Activated CD4-positive, alpha-beta memory T cell treated with anti-CD3 and anti-CD28 coated beads, Interleukin-2, amount 10 ng/mL, durations not matched to agents 7 days and 5 days (primary cell): ENCODE data around the gene ZNF275. TPM values are rescaled to one million over a fixed set of nuclear protein-coding genes. Genes with fewer than 3 reads are reported as not detected.

ENCODE experiments used
- CTCF ChIA-PET: fragments of 350-600 bp; sonication (Branson Sonifier 250); formaldehyde crosslinking; loops from one replicate; lab custom pipeline; 2021; ENCODE audit warnings: antibody characterized with exemption, inconsistent platforms; lab: Charles Lee
- POLR2A ChIA-PET: fragments of 350-600 bp; sonication (Branson Sonifier 250); formaldehyde crosslinking; loops from one replicate; lab custom pipeline; 2021; ENCODE audit warnings: antibody characterized with exemption; lab: Charles Lee
- DNase-seq: peaks from one replicate; pipeline ENCODE4 v3.0.0-alpha.2; 2020
- H3K27ac Mint-ChIP-seq: one replicate; pipeline ENCODE4 v1.8.0; 2021; ENCODE audit warnings: mild to moderate bottlenecking, mixed read lengths
- H3K27me3 Mint-ChIP-seq: one replicate; pipeline ENCODE4 v1.8.0; 2021; ENCODE audit warnings: mixed read lengths
- H3K36me3 Mint-ChIP-seq: one replicate; pipeline ENCODE4 v1.8.0; 2021; ENCODE audit warnings: low read depth, mixed read lengths
- H3K4me1 Mint-ChIP-seq: one replicate; pipeline ENCODE4 v1.8.0; 2021; ENCODE audit warnings: mixed read lengths
- H3K4me3 Mint-ChIP-seq: one replicate; pipeline ENCODE4 v1.8.0; 2021; ENCODE audit warnings: mild to moderate bottlenecking, mixed read lengths
- H3K9me3 Mint-ChIP-seq: one replicate; pipeline ENCODE4 v1.8.0; 2021; ENCODE audit warnings: mixed read lengths
- total RNA-seq, 2 experiments: library from RNA; stranded (reverse); gene quantifications; one replicate each; pipeline ENCODE4 v1.2.3, GENCODE V29; 2021

The ZNF275 gene
- total RNA-seq, 2 experiments from 2014 or later, result 16.6 to 16.7 TPM

- ChIA-PET POLR2A (interaction anchor here (0.7 to 1.5 kb wide), 2 partner anchors 16 to 18 kb away, joined by 3 to 5 read pairs; partner anchors contain the start of gene ZNF275), CTCF (no interaction called here)
- Mint-ChIP-seq H3K27ac (no peak overlapping the region), H3K4me1 (peaks cover 17% of the 10 kb centered on the region), H3K9me3 (no peaks in the 10 kb centered on the region), H3K27me3 (no peaks in the 10 kb centered on the region), H3K36me3 (peaks cover 32% of the 10 kb centered on the region), H3K4me3 (no peak overlapping the region)
- no peak for DNase-seq
Measured at GRCh38 chrX:153351981-153352380, 18.0 kb downstream of the ZNF275 start.

GRCh38 chrX:153352858-153353257 lies 18.9 kb downstream of the ZNF275 start:
- peaks cover 14% of the 10 kb centered on the region for H3K4me1 Mint-ChIP-seq
- DNase-seq, result no peak
- H3K27me3 Mint-ChIP-seq, result no peaks in the 10 kb centered on the region
- ChIA-PET POLR2A (interaction anchor here (1.5 kb wide), 1 partner anchor 19 kb away, joined by 3 read pairs; the partner anchor contains the start of gene ZNF275), CTCF (no interaction called here)
- peaks cover 5% of the 10 kb centered on the region for H3K9me3 Mint-ChIP-seq
- no peak overlapping the region for H3K4me3 Mint-ChIP-seq
- peaks cover 31% of the 10 kb centered on the region for H3K36me3 Mint-ChIP-seq
- no peak overlapping the region for H3K27ac Mint-ChIP-seq

GRCh38 chrX:153353416-153353815 lies 19.5 kb downstream of the ZNF275 start:
- Mint-ChIP-seq H3K27ac (no peak overlapping the region), H3K4me1 (peaks cover 10% of the 10 kb centered on the region), H3K27me3 (no peaks in the 10 kb centered on the region), H3K9me3 (peaks cover 5% of the 10 kb centered on the region), H3K4me3 (no peak overlapping the region), H3K36me3 (peaks cover 27% of the 10 kb centered on the region)
- CTCF ChIA-PET, result no interaction called here
- POLR2A ChIA-PET, result no interaction called here
- DNase-seq, result no peak

GRCh38 chrX:153357877-153358276 lies 23.9 kb downstream of the ZNF275 start:
- Mint-ChIP-seq H3K27ac (no peak overlapping the region), H3K4me3 (no peak overlapping the region), H3K9me3 (peaks cover 7% of the 10 kb centered on the region), H3K4me1 (no peaks in the 10 kb centered on the region), H3K27me3 (no peaks in the 10 kb centered on the region), H3K36me3 (peaks cover 11% of the 10 kb centered on the region)
- POLR2A ChIA-PET, result no interaction called here
- CTCF ChIA-PET, result no interaction called here
- DNase-seq, result no peak

GRCh38 chrX:153361781-153362397 lies 27.9 kb downstream of the ZNF275 start:
- CTCF ChIA-PET, result no interaction called here
- peaks cover 7% of the 10 kb centered on the region for H3K9me3 Mint-ChIP-seq

GRCh38 chrX:153365670-153366069 lies 31.7 kb downstream of the ZNF275 start:
- Mint-ChIP-seq H3K4me3 (no peak overlapping the region), H3K4me1 (peaks cover 9% of the 10 kb centered on the region), H3K36me3 (peaks cover 2% of the 10 kb centered on the region), H3K27ac (no peak overlapping the region), H3K9me3 (no peaks in the 10 kb centered on the region), H3K27me3 (no peaks in the 10 kb centered on the region)
- POLR2A ChIA-PET, result interaction anchor here (0.7 kb wide), 1 partner anchor 32 kb away, joined by 3 read pairs; the partner anchor contains the start of gene ZNF275
- no peak for DNase-seq
- CTCF ChIA-PET, result no interaction called here

More at GRCh38 chrX:153361781-153362397, 27.9 kb downstream of the ZNF275 start:
- no peak overlapping the region for H3K4me3 Mint-ChIP-seq
- H3K4me1 Mint-ChIP-seq, result peaks cover 4% of the 10 kb centered on the region
- H3K27ac Mint-ChIP-seq, result no peak overlapping the region
- H3K27me3 Mint-ChIP-seq, result no peaks in the 10 kb centered on the region
- peaks cover 11% of the 10 kb centered on the region for H3K36me3 Mint-ChIP-seq
- DNase-seq, result no peak
- POLR2A ChIA-PET, result no interaction called here

GRCh38 chrX:153366119-153366518 lies 32.2 kb downstream of the ZNF275 start:
- no peak overlapping the region for H3K4me3 Mint-ChIP-seq
- H3K4me1 Mint-ChIP-seq, result peaks cover 13% of the 10 kb centered on the region
- ChIA-PET CTCF (no interaction called here), POLR2A (interaction anchor here (0.7 kb wide), 1 partner anchor 33 kb away, joined by 3 read pairs; the partner anchor contains the start of gene ZNF275)
- no peaks in the 10 kb centered on the region for H3K9me3 Mint-ChIP-seq
- DNase-seq, result no peak
- H3K27me3 Mint-ChIP-seq, result no peaks in the 10 kb centered on the region
- H3K27ac Mint-ChIP-seq, result no peak overlapping the region
- no peaks in the 10 kb centered on the region for H3K36me3 Mint-ChIP-seq

- Mint-ChIP-seq H3K4me1 (peaks cover 13% of the 10 kb centered on the region), H3K27ac (no peak overlapping the region), H3K27me3 (peaks cover 2% of the 10 kb centered on the region), H3K9me3 (no peaks in the 10 kb centered on the region), H3K36me3 (no peaks in the 10 kb centered on the region), H3K4me3 (no peak overlapping the region)
- DNase-seq, result no peak
- CTCF ChIA-PET, result no interaction called here
- POLR2A ChIA-PET, result no interaction called here
Measured at GRCh38 chrX:153366878-153367538, 33.1 kb downstream of the ZNF275 start.

- Mint-ChIP-seq H3K27ac (no peak overlapping the region), H3K4me3 (no peak overlapping the region)
- no peak for DNase-seq
Measured at GRCh38 chrX:153370293-153371055, 36.5 kb downstream of the ZNF275 start.

GRCh38 chrX:153371256-153371655 lies 37.3 kb downstream of the ZNF275 start:
- H3K36me3 Mint-ChIP-seq, result no peaks in the 10 kb centered on the region
- ChIA-PET CTCF (no interaction called here), POLR2A (no interaction called here)
- H3K27me3 Mint-ChIP-seq, result peaks cover 2% of the 10 kb centered on the region
- no peak for DNase-seq
- peaks cover 9% of the 10 kb centered on the region for H3K4me1 Mint-ChIP-seq
- no peaks in the 10 kb centered on the region for H3K9me3 Mint-ChIP-seq
- no peak overlapping the region for H3K4me3 Mint-ChIP-seq
- H3K27ac Mint-ChIP-seq, result no peak overlapping the region

More at GRCh38 chrX:153370293-153371055, 36.5 kb downstream of the ZNF275 start:
- Mint-ChIP-seq H3K4me1 (peaks cover 13% of the 10 kb centered on the region), H3K9me3 (no peaks in the 10 kb centered on the region), H3K27me3 (peaks cover 2% of the 10 kb centered on the region), H3K36me3 (no peaks in the 10 kb centered on the region)
- ChIA-PET POLR2A (no interaction called here), CTCF (no interaction called here)

GRCh38 chrX:153372949-153373348 lies 39.0 kb downstream of the ZNF275 start:
- DNase-seq, result no peak
- ChIA-PET POLR2A (no interaction called here), CTCF (interaction anchor here (0.7 kb wide), 1 partner anchor 65 kb away, joined by 6 read pairs; no protein-coding TSS in a partner anchor)
- no peaks in the 10 kb centered on the region for H3K36me3 Mint-ChIP-seq
- no peak overlapping the region for H3K27ac Mint-ChIP-seq
- no peak overlapping the region for H3K4me3 Mint-ChIP-seq
- H3K27me3 Mint-ChIP-seq, result peaks cover 2% of the 10 kb centered on the region
- H3K9me3 Mint-ChIP-seq, result no peaks in the 10 kb centered on the region
- H3K4me1 Mint-ChIP-seq, result peaks cover 9% of the 10 kb centered on the region

GRCh38 chrX:153374426-153374825 lies 40.5 kb downstream of the ZNF275 start:
- Mint-ChIP-seq H3K4me3 (no peak overlapping the region), H3K27ac (no peak overlapping the region), H3K27me3 (peaks cover 2% of the 10 kb centered on the region), H3K4me1 (peaks cover 9% of the 10 kb centered on the region), H3K36me3 (no peaks in the 10 kb centered on the region), H3K9me3 (no peaks in the 10 kb centered on the region)
- DNase-seq, result no peak
- CTCF ChIA-PET, result no interaction called here
- POLR2A ChIA-PET, result no interaction called here

- H3K27me3 Mint-ChIP-seq, result peaks cover 2% of the 10 kb centered on the region
- no peak for DNase-seq
- no peaks in the 10 kb centered on the region for H3K9me3 Mint-ChIP-seq
- no peak overlapping the region for H3K27ac Mint-ChIP-seq
- no peak overlapping the region for H3K4me3 Mint-ChIP-seq
- H3K4me1 Mint-ChIP-seq, result peaks cover 5% of the 10 kb centered on the region
- H3K36me3 Mint-ChIP-seq, result no peaks in the 10 kb centered on the region
- POLR2A ChIA-PET, result no interaction called here
- CTCF ChIA-PET, result no interaction called here
Measured at GRCh38 chrX:153375571-153375970, 41.6 kb downstream of the ZNF275 start.
